ENCODE data around the gene PEX19.

Gene PEX19

GRCh38 chr1:160277987-160278386 lies 6.9 kb downstream of the PEX19 start:
- no peak for DNase-seq (ENCODE audit: low read depth)

DNA sequence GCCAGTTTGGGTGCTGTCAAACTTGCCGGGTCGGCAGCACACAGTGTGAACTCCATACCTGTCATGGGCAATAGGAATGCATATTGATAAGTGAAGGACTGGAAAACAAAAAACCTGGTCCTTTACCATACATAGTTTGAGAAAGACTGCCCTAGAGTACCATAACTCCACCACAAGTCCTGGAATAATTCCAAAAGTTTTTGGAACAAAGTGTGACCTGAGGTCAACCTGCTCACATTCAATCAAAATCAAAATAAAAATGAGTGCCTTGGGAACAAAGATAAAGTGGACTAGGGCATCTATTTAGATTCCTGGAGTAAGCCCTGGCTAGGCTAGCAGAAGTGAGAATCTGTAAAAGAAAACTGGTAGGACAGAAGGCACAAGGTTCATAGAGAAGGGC lies 7.6 kb downstream of the PEX19 start:
- no peak for DNase-seq (ENCODE audit: low read depth)

DNA sequence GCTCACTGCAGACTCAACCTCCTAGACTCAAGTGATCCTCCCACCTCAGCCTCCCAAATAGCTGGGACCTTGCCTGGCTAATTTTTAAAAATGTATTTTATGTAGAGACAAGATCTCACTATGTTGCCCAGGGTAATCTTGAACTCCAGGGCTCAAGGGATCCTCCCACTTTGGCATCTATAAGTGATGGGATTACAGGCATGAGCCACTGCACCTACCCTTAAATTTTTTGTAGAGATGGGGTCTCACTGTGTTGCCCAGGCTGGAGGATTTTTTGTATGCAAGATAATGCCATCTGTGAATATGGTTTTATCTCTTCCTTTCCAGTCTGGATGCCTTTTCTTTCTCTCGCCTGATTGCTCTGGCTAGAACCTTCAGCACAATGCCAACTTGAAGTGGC lies 13.9 kb downstream of the PEX19 start:
- no peak for DNase-seq (ENCODE audit: low read depth)

DNA sequence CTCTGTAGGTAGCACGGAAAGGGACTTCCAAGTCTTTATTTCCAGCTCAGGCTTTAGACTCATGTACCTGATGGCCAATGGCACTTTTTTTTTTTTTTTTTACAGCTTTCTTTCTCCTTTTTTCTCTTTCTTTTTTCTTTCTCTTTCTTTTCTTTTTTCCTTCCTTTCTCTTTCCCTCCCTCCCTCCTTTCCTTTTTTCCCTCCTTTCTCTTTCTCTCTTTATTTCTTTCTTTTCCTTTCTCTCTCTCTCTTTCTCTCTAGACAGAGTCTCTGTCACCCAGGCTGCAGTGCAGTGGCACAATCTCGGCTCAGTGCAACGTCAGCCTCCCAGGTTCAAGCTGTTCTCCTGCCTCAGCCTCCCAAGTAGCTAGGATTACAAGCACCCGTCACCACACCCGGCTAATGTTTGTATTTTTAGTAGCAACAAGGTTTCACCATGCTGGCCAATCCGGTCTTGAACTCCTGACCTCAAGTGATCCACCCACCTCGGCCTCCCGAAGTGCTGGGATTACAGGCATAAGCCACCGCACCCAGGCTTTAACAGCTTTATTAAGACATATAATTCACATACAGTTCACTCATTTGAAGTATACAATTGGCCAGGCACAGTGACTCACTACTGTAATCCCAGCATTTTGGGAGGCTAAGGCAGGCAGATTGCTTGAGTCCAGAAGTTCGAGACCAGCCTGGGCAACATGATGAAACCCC lies 17.5 kb downstream of the PEX19 start:
- no peak for DNase-seq (ENCODE audit: low read depth)

DNA sequence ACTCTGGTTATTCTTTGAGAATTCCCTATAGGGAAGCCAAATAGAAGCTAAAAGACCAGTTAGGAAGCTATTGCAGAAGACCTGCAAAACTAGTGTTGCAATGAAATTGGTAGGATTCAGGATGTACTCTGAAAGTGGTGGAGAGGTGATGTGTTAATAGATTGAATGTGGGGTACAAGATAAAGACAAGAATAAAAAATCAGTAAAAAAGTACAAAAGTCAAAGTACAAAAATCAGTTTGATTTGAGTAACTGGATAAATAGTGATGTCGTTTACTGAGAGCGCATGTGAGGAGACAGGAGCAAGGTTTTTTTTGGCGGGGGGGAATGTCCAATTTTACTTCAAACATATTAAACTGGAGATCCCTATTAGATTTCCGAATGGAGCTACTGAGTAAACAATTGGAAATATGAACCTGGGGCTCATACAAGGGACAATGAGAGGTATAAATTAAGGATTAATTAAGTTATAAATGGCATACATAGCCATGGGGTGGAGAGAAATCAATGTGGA lies 20.1 kb downstream of the PEX19 start:
- DNase-seq (ENCODE audit: low read depth) = no peak

DNA sequence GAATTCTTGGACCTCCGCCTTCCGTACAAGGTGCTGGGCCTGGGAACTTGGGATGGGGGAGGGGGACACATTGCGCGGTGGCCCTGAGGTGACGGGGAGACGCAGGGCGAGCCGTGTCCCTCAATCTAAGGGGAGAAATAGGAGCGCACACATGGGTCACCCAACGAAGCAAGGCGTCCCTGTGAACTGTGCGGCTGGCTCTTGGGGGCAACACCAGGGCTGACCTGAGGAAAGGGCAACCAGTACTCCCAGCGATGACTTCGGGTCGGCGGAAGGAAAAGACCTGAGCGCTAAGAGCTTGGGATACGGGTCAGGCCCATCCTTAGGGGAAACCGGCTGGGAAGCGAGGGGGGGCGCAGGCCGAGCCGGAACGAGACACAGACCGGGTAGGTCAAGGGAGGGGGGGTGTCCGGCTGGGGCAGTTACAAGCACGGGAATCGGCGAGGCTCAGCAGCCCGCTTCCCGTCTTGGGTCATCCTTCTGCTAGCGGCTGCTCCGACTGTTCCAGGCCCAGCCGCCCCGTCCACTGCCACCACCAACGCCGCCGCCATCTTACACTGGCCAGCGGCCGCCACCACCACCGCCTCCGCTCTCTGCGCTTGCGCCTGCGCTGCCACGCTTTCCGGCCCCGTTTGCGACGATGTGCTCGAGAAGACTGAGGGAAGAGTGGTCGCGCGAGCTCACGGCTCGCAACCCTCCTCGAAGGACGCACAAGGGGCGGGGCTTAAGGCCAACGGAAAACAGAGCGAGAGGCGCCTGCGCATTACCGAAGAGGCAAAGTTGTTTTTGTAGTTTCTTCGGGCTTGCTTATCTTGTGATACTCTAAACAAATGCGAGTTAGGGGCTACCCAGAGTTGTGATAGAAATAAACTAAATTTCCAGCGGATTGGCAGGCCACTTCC lies 22.8 kb downstream of the PEX19 start, which contains the start of gene DCAF8:
TSS of gene DCAF8 (minus strand) at position 657 of the 902 bp plus-strand sequence. CDS start 18,541 bp downstream, outside the sequence.
- peak; percentile 94 for DNase-seq (ENCODE audit: low read depth)

- DNase-seq (ENCODE audit: low read depth) = peak; percentile 39
Measured at GRCh38 chr1:160261556-160261892, 23.4 kb downstream of the PEX19 start.

DNA sequence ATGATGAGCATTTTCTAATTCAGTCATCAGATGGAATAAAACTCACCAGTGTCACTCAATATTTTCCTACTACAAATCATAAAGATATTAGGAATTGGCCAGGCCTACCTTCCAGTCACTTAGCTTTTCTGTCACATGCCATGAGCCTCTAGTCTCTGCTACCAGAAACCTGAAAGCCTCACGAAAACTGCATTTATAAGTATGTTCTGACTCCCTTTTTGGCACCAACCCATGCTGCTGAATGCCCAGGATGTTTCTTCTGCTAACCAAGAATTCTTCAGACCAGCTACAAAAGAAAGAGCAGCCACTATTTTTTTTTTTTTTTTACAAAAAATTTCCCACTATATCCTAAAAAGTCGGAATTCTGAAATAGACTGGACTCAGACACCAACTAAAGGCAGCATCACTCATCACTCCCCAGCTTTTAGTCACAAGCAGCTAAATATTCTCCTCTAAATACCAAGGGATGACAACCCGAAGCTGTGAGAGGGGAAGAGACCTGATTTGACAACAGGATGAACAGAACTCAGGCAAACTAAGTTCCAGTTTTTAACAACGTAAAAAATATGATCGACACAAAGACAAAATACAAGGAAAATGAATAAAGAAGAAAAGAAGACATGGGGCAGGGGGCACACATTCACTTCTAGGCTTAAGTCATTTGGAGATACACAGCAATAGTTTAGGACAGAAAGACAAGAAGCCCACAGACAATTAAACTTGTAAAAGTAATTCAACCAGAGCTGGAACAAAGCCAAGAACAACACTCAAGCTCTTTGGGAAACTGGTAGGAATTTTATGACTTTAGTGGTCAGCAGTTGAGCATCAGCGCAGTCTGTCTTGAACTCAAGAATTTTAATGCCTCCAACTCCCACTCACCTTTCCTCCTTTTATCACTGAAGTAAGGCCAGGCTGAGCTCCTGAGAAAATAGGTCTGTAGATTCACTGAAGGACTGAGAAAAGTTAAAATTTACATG lies 24.2 kb downstream of the PEX19 start:
- no peak for DNase-seq (ENCODE audit: low read depth)

- DNase-seq (ENCODE audit: low read depth) = no peak
Measured at GRCh38 chr1:160258177-160258798, 26.6 kb downstream of the PEX19 start.

DNA sequence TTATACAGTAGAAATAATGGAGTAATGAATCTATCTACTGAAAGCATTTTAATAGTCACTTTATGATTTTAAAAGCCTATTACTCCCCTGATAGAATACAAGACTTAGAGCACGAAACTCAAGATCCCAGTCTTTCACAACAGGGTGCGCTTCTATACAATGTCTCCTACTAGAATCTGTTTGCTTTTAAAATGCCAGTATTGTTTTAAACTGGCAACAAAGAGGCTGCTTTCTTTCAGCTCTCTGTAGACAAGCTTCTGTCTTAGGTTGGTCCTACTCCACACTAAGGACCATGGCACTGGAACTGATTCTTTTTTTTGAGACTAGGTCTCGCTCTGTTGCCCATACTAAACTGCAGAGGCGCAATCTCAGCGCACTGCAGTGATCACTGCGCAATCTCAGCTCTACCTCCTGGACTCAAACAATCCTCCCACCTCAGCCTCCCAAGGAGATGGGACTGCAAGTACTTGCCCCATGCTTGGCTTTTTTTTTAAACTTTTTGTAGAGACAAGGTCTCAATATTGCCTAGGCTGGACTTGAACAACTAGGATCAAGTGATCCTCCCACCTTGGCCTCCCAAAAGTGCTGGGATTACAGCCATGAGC lies 27.4 kb downstream of the PEX19 start:
- no peak for DNase-seq (ENCODE audit: low read depth)

- no peak for DNase-seq (ENCODE audit: low read depth)
Measured at GRCh38 chr1:160256396-160257046, 28.4 kb downstream of the PEX19 start.

DNA sequence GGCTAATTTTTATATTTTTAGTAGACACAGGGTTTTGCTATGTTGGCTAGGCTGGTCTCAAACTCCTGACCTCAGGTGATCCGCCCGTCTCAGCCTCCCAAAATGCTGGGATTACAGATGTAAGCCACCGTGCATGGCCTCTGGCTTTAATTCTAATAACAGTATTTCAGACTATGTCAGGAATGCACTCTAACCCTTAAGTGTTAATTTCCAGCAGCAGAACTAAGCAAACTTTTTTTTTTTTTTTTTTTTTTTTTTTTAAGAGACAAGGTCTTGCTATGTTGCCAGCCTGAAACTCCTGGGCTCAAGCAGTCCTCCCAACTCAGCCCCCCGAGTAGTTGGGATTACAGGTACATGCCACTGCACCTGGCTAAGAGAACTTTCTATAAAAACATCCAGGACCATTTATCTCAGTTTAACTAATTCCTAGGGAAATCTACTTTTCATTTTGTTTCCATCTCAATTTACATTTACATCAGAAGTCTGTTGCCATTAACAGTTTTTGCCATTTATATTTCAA lies 29.1 kb downstream of the PEX19 start:
- no peak for DNase-seq (ENCODE audit: low read depth)

GRCh38 chr1:160251687-160252526 lies 33.0 kb downstream of the PEX19 start:
- DNase-seq (ENCODE audit: low read depth) = peak; percentile 25

DNA sequence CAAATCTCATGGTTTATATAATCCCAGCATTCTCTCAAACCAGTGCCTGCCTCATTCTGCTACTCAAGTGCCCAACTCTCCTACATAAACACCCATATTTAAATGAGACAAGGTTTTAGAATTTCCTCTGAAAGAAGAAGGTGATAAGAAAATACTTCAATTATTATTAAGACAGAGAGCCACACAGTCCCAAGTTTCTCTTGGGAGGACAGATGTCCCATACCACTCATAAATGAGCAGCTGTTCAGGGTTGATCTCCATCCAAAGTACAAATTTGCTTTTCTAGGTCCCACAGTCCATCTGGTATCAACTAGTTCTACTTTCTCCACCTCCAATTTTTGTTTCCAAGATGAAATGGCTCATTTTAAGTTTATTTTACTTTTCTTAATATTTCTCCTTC lies 33.9 kb downstream of the PEX19 start:
- no peak for DNase-seq (ENCODE audit: low read depth)

DNA sequence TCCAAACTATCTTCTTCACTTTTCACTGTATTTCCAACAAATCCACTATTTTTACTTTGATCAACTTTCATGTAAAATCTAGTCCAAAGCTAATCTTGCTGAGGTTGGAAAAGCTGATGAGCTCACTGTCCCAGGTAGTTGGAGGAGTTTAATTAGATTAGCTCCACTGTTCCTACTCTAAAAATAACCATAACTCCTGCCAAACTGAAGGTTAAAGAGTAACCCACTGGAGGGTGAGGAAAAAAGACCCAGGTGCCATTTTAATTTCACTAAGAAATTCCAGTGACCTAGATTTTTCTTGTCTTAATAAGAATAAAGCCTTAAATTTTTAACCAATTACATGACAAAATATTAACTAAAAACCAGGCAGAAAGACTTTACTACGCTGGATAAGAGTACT lies 37.9 kb downstream of the PEX19 start:
- DNase-seq (ENCODE audit: low read depth) = no peak

GRCh38 chr1:160245434-160245833 lies 39.5 kb downstream of the PEX19 start:
- no peak for DNase-seq (ENCODE audit: low read depth)

DNA sequence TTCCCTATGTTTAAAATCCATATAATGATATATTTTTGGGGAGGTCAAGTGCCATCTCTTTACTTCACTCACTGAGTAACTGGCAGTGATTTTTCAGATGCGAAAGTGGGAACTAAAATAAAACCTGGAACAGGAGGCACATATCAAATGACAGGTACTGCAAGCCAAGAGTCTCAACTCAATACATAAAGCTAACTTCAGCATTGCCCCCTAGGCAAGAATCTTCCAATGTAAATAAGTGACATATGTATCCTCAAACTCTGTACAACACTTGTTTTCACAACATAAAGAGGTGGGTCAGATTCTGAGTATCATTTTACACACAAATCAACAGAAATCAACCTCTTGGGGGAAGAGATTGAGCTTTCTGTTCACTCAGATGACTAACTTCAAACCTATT lies 40.7 kb downstream of the PEX19 start:
- DNase-seq (ENCODE audit: low read depth) = no peak

DNA sequence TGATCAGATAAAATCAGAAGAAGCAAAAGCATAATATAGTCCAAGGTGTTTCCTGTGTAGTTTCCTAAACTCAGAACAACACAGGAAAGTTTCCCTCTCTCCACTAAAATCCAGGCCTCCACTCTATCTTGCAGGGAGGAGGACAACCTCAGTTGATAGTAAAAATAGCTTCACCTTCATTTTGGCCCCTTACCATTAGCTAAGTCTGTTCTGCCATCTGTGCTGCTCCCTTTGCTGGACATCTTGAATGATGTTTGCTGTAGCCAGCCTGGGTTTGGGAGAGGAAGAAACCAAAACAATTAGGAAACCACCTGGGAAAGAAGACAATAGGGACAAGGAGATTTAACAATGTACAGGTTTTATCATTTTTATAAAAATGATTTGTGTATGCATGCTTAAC lies 41.2 kb downstream of the PEX19 start:
- DNase-seq (ENCODE audit: low read depth) = no peak

DNA sequence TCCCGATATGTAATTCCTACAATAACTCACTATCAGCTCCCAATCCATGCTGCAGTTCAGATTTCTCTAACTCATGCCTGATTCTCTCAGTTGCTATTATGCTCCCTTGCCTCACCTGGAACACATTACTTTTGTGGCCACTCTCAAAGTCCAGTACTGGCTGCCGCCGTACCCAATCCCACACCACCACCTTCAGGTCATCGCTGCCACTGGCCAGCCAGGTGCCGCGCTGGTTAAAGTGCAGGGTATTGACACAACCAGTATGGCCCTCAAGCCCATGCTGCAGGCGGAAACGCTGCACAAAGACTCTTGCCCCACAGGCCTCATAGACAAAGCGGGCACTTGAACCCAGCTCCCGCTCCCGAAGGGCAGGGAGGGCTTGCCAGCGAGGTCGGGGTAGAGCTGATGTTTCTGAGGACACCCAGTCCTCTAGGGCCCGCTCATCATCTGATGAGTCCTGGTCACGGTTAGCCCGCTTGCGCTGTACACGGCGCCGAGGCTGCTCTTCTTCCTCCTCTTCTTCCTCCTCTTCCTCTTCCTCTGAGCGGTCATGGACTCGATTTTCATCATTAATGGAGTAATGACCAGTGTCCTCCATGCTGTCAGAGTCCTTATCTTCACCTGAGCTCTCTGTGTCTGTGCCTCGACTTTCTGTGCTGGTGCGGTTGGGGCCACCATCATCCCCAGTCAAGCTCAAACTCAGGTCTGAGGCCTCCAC lies 45.2 kb downstream of the PEX19 start:
- no peak for DNase-seq (ENCODE audit: low read depth)
